Measurements from ENCODE around the gene TMEM52.

Gene TMEM52

DNA sequence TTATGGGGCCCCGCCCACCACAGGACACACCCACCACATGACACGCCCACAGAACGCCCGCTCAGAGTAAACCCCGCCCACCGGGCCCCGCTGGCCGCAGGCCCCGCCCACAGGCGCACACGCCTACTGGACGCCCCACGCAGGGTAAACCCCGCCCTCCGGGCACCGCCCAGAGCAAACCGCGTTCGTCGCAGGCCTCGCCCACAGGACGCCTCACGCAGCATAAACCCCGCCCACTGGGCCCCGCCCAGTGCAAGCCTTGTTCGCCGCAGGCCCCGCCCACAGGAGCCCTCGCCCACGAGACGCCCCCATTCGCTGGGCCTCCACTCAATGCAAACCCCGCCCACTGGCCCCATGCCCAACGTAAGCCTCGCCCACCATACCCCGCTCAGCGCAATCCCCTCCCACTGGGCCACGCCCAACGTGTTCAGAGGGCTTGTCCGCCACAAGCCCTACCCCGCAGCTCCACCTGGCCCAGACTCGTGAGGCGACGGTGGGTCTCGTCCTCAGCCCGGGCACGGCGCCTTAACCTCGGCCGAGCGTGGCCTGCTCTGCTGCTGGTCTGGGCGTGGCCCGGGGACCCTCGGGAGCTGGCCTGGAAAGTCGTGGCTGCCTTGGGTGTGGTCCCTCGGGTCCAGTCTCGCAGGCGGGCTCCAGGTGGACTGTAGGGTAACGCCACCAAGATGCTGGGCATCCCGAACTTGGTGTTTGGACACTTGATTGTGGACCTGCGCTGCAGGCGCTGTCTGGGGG, 401 bp upstream of the TMEM52 start:
- H3K4me1 ChIP-seq, result peaks cover 11% of the 10 kb centered on the region
- H3K9me3 ChIP-seq, result no peaks in the 10 kb centered on the region
- in situ Hi-C loops (cut with MboI; ENCODE audit: low sequenced_read_pairs), result no loop called here
- H3K36me3 ChIP-seq (replicated peaks), result no peaks in the 10 kb centered on the region
- H3K4me3 ChIP-seq, result peak overlapping the region; percentile 44
- H3K27me3 ChIP-seq (ENCODE audit: low read depth), result no peaks in the 10 kb centered on the region
- DNase-seq (ENCODE audit: low spot score in 2 of 2), result peak; percentile 94 to 100

DNA sequence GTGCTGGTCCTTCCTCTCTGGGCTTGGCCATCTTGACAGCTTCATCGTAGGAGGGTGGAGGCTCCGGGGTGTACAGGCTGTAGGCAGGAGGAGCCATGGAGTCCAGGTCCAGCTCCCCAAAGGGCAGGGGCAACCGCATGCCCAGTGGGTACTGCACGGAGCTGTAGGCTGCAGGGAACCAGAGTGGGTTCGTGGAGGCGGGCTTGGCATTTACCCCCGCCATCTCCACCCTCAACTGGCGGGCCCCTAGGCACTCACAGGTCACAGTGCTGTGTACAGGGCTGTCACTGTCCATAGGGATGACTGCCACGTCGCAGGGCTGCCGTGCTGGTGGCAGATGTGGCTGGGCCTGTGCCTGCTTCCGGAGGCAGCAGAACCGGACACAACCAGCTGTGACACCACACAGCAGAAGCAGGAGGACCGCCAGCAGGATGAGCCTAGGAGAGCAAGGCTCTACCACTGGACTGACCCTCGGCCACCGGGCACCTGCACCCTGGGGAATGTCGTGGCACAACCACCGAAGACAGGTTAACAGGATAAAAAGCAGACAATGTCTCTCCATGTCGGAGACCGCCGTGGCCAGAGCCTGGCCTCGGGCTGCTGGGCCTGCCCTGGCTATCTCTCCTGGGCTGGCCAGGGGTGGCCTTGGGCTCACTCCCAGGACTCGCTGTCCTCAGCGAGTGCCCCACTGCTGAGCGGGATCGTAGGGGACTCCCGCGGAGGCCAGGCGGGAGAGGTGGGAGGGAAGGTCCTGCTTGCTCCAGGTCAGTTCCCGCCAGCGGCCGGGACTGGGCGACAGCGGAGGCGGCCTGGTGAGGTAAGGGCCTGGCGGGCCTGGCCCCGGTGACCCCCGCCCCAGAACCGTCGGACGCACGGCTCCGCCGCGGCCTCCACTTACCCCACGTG, 831 bp downstream of the TMEM52 start:
- Histone ChIP-seq H3K27me3 (ENCODE audit: low read depth) (no peaks in the 10 kb centered on the region), H3K4me3 (peak overlapping the region; percentile 44), H3K9me3 (no peaks in the 10 kb centered on the region), H3K36me3 (replicated peaks) (no peaks in the 10 kb centered on the region), H3K4me1 (peaks cover 11% of the 10 kb centered on the region)
- in situ Hi-C loops (cut with MboI; ENCODE audit: low sequenced_read_pairs), result no loop called here
- no peak for DNase-seq (ENCODE audit: low spot score in 2 of 2)

DNA sequence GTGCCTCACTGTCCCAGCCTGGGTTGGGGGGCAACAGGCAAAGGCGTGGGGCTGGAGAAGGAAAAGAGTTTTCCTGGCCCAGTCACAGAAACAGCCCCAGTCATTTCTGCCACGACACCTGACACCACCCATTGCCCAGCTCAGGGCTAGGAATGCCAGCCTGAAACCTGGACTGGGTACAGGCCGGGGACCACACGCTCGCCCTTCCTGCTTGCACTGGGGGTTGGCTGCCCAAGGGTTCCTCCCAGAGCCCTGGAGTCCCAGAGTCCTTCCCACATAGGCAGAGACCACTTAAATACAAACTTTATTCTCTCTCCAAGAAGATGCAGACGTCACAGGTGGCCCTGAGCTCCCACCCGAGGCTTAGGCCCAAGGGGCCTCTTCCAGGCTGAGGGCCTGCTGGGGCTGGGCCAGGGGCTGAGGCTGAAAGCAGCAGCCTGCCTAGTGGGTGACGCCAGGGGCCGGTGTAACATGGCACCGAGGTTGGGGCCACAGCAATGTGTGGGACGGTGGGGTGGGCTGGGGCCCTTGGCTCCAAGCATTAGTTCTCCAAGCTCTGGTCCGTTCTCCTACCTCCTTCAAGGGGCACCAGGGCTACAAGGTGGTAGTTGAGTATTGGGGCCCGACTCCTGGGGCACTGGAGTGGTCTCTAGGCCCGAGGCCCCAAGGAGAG, 1.6 kb downstream of the TMEM52 start:
- H3K9me3 ChIP-seq, result no peaks in the 10 kb centered on the region
- H3K27me3 ChIP-seq (ENCODE audit: low read depth), result no peaks in the 10 kb centered on the region
- peaks cover 11% of the 10 kb centered on the region for H3K4me1 ChIP-seq
- H3K36me3 ChIP-seq (replicated peaks), result no peaks in the 10 kb centered on the region
- in situ Hi-C loops (cut with MboI; ENCODE audit: low sequenced_read_pairs), result no loop called here
- no peak for DNase-seq (ENCODE audit: low spot score in 2 of 2)
- no peak overlapping the region for H3K4me3 ChIP-seq

DNA sequence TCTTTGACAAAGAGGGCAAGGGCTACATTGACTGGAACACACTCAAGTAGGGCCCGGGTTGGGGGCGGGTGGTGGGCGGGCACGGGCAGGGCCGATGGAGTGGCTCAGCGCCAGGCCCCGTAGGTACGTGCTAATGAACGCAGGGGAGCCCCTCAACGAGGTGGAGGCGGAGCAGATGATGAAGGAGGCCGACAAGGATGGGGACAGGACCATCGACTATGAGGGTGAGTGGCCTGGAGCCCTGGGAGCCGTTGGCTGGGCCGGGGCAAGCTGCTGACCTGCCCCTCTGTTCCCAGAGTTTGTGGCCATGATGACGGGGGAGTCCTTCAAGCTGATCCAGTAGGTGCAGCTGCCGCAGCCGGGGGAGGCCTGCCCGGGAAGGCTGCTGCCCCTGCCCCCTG, 2.2 kb downstream of the TMEM52 start:
- Histone ChIP-seq H3K4me3 (no peak overlapping the region), H3K9me3 (no peaks in the 10 kb centered on the region), H3K4me1 (peaks cover 11% of the 10 kb centered on the region), H3K36me3 (replicated peaks) (no peaks in the 10 kb centered on the region), H3K27me3 (ENCODE audit: low read depth) (no peaks in the 10 kb centered on the region)
- DNase-seq (ENCODE audit: low spot score in 2 of 2), result no peak
- in situ Hi-C loops (cut with MboI; ENCODE audit: low sequenced_read_pairs), result no loop called here

DNA sequence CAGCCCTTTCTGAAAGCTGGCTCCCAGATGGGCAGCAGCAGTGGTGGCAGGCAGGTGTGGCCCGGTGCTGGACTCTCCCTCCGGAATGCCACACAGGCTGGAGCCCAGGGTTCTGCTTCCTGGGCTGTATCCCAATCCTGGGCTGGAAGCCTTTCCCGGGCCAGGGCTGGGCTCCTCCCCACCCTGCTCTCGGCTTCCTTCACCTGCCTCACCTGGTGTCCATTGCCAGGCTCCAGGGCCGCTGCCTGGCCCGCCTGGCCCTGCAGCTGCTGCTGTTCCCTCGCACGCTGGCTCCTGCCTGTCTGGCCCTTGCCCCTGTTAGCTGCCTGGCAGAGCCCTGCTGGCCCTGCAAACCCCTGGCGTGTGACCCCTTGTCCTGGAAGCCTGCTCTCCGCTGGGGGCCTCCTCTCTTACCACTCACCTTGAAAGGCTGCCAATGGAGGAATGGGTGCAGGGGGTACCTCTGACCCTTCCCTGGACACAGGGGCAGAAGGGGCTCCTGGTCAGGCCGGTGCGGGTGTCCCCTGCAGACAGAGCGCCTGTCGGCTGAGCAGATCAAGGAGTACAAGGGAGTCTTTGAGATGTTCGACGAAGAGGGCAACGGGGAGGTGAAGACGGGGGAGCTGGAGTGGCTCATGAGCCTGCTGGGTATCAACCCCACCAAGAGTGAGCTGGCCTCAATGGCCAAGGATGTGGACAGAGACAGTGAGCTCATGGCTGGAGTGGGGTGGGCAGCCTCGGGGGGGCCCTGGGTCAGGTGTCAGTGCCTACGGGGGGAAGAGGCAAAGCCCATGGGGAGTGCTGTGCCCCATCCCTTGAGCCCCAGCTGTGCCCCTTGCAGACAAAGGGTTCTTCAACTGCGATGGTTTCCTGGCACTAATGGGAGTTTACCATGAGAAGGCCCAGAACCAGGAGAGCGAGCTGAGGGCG, 2.9 kb downstream of the TMEM52 start:
- H3K4me3 ChIP-seq, result no peak overlapping the region
- no peaks in the 10 kb centered on the region for H3K9me3 ChIP-seq
- H3K36me3 ChIP-seq (replicated peaks), result no peaks in the 10 kb centered on the region
- H3K4me1 ChIP-seq, result peaks cover 11% of the 10 kb centered on the region
- DNase-seq (ENCODE audit: low spot score in 2 of 2), result no peak
- in situ Hi-C loops (cut with MboI; ENCODE audit: low sequenced_read_pairs), result no loop called here
- no peaks in the 10 kb centered on the region for H3K27me3 ChIP-seq (ENCODE audit: low read depth)

DNA sequence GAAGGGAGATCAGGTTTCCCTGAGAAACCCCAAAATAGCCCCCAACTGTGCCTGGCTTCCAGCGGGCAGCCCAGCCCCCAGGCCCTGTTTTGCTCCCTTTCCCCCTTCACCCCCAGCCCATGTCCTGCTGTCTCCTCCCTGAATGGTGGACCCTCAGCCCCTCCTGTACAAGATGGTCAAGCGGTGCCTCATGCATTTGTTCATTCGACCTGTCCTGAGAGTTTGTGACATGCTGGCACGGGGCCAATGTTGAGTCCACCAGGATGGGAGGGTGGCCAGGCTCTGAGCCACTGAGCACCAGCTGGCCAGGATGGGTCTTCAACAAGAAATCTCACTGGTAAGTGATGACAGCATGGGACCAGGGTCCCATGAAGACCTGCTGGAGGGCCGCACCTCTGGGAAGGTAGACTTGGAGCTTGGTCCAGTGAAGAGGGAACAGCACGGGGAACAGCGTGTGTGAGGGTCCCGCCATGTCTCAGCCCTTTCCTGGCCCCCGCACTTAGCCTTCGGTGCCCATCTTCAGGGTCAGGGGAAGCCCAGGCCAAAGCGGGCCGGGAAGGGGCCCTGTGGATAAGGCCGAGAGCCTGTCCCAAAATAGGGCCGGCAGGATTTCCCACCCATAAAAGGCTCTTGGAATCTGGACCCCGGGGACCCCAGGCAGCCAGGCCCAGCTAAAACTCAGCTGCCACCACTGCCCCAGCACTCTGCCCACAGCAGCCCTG, 3.9 kb downstream of the TMEM52 start, which contains the start of gene CALML6:
TSS of gene CALML6 (plus strand) at position 290 of the 722 bp plus-strand sequence. CDS start at position 311, 21 bp downstream.
- Histone ChIP-seq H3K36me3 (replicated peaks) (no peaks in the 10 kb centered on the region), H3K4me3 (no peak within 1 kb of the TSS), H3K4me1 (peaks cover 11% of the 10 kb centered on the region), H3K27me3 (ENCODE audit: low read depth) (no peaks in the 10 kb centered on the region), H3K9me3 (no peaks in the 10 kb centered on the region)
- no peak for DNase-seq (ENCODE audit: low spot score in 2 of 2)
- in situ Hi-C loops (cut with MboI; ENCODE audit: low sequenced_read_pairs), result no loop called here

- H3K4me1 ChIP-seq, result peaks cover 13% of the 10 kb centered on the region
- no peaks in the 10 kb centered on the region for H3K36me3 ChIP-seq (replicated peaks)
- H3K27me3 ChIP-seq (ENCODE audit: low read depth), result no peaks in the 10 kb centered on the region
- no peak for DNase-seq (ENCODE audit: low spot score in 2 of 2)
- H3K4me3 ChIP-seq, result no peak overlapping the region
- no peaks in the 10 kb centered on the region for H3K9me3 ChIP-seq
- in situ Hi-C loops (cut with MboI; ENCODE audit: low sequenced_read_pairs), result no loop called here
Measured at GRCh38 chr1:1914101-1914970, 4.7 kb downstream of the TMEM52 start.

- H3K4me3 ChIP-seq, result no peak overlapping the region
Measured at GRCh38 chr1:1911350-1912041, 7.6 kb downstream of the TMEM52 start.

DNA sequence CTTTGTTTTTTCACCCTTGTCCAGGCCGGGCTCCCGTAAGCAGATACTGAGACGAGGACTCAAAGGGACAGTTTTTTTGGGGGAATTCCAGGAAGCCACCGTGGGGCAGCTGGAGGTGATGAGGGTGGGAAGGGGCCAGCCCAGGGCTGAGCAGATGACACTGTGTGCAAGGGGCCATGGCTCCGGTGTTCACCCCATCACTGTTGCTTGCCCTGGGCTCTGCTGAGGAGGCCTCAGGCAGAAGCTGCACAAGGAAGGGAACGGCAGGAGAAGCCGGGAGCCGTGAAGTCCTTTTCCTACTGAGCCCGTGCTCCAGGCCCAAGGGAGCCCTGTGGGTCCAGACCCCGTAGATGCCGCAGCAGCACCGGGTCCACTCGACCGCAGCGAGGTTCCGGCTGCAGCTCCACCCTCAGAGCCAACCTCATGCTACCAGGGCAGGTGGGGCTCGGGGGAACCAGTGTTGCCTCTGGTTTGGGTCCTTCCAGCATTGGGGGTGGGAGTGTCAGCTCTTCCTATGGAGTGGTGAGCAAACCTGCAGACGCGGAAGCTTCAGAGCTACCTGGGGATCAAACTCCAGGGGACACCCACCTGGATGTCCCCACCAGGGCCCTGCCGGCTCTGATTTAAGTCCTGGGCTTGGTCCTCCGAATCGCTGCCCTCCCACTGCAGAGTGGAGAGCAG, 8.3 kb downstream of the TMEM52 start:
- DNase-seq (ENCODE audit: low spot score in 2 of 2), result no peak
- no peaks in the 10 kb centered on the region for H3K27me3 ChIP-seq (ENCODE audit: low read depth)
- peaks cover 18% of the 10 kb centered on the region for H3K4me1 ChIP-seq
- no peaks in the 10 kb centered on the region for H3K9me3 ChIP-seq
- in situ Hi-C loops (cut with MboI; ENCODE audit: low sequenced_read_pairs), result no loop called here
- no peak overlapping the region for H3K4me3 ChIP-seq
- H3K36me3 ChIP-seq (replicated peaks), result no peaks in the 10 kb centered on the region

More at GRCh38 chr1:1911350-1912041, 7.6 kb downstream of the TMEM52 start:
- DNase-seq (ENCODE audit: low spot score in 2 of 2), result no peak
- H3K36me3 ChIP-seq (replicated peaks), result no peaks in the 10 kb centered on the region
- H3K27me3 ChIP-seq (ENCODE audit: low read depth), result no peaks in the 10 kb centered on the region
- peaks cover 14% of the 10 kb centered on the region for H3K4me1 ChIP-seq
- in situ Hi-C loops (cut with MboI; ENCODE audit: low sequenced_read_pairs), result no loop called here
- no peaks in the 10 kb centered on the region for H3K9me3 ChIP-seq

- H3K4me1 ChIP-seq, result peaks cover 18% of the 10 kb centered on the region
- in situ Hi-C loops (cut with MboI; ENCODE audit: low sequenced_read_pairs), result no loop called here
- H3K4me3 ChIP-seq, result no peak overlapping the region; the same call in 1 of the 2 replicates
- no peaks in the 10 kb centered on the region for H3K27me3 ChIP-seq (ENCODE audit: low read depth)
- no peaks in the 10 kb centered on the region for H3K9me3 ChIP-seq
- H3K36me3 ChIP-seq (replicated peaks), result no peaks in the 10 kb centered on the region
- DNase-seq (ENCODE audit: low spot score in 2 of 2), result no peak
Measured at GRCh38 chr1:1910033-1910465, 9.0 kb downstream of the TMEM52 start.

- no peaks in the 10 kb centered on the region for H3K36me3 ChIP-seq (replicated peaks)
- H3K4me1 ChIP-seq, result peaks cover 18% of the 10 kb centered on the region
- H3K4me3 ChIP-seq, result peak overlapping the region; percentile 51
- no peaks in the 10 kb centered on the region for H3K9me3 ChIP-seq
- no peaks in the 10 kb centered on the region for H3K27me3 ChIP-seq (ENCODE audit: low read depth)
- peak in 1 of 2 experiments; percentile 42 for DNase-seq (ENCODE audit: low spot score in 2 of 2)
- in situ Hi-C loops (cut with MboI; ENCODE audit: low sequenced_read_pairs), result loop anchor here (10.0 kb wide), 1 partner anchor 124 kb away; no protein-coding TSS in a partner anchor
Measured at GRCh38 chr1:1908506-1908791, 10.6 kb downstream of the TMEM52 start.
